ENCODE data around the gene ELMO1.

ELMO1 gene

DNA sequence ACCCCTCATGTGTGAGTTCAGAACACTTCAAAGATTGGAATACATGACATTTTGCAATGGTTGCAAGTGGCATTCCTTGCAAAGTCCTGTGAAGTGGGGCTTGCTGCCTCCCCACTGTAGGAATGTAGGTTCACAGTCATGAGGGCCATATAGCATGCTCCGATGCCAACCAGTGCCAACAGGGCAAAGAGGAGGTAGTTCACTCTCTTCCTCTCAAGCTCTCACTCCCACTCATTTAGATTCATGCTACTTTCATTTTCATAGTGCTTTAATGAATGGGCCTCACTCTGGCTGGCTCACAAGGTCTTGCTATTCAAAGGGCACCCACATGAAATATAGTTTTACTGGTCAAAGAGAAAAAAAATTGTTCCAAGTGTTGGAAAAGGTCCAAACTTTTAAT lies 554.5 kb downstream of the ELMO1 start:
- DNase-seq, result no peak

DNA sequence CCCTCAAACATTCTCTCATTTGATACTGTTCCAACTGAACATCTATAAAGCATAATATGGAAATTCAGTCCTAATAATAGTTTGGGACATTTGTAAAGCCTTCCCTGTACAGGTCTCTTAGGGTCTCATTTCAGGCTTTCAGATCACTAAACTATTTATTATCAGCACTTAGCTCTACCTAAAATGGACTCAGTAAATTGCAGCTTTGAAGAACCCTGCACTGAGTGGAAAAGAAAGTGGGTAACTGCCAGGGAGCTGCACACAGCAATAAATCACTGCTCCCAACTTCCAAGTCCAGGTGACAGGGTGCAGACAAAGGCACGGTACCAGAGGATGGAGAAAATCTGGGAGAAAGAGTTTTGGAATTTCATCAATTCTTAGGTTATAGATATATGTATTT lies 559.5 kb downstream of the ELMO1 start:
- no peak for DNase-seq

DNA sequence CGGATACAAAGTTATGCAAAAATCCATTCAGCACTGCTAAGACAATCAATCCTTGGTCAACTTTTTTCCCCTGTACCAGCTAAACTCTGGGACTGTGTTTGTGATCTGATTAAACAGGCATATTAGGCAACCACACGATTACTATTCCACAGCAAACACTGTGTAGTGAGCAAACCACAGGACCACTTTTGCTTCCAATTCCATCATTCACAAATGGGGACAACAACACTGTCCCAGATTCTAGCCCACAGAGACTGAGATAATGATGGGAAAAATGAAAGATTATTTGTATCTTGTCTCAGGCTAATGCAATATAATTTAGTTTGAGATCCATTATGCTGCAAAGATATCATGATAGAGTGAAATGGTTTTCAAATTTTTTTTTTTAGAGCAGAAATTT lies 560.7 kb downstream of the ELMO1 start:
- no peak for DNase-seq

DNA sequence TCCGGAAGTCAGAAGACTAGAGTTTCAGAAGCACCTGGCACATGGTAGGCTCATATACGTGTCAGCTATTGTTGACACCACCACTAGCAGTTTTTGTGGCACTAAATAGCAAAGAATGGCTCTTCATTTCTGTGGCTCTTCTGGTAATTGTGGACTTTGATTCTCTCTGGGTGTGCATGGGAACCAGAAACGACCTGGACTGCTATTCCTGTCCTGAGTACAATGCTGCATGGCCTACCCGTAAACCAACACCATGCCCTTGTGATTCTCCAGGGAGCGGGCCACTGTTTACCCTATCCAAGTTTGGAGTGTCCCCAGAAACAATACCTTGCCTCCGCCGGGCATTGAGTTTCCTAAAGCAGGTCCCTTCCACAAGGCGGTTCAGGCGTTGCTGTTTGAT lies 561.4 kb downstream of the ELMO1 start:
- DNase-seq, result no peak

DNA sequence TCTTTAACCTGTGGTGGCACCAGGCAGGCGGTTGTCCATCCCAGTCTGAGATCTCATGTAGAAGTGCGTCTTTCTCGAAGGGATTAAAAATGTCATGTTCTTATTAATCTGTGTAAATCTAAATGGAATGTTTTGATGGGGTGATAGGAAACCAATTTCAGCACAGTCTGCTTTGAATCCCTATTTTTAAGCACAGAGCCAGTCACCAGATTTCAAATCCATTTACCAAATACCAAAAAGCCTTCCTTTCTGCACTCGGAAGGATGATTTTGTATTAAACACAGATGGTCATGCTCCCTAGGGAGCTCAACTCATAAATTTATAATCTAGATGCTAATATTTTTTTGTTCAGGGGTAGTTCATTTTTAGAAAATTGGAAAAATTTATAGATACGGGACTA lies 563.8 kb downstream of the ELMO1 start:
- DNase-seq, result peak in 1 of 2 experiments; percentile 9

DNA sequence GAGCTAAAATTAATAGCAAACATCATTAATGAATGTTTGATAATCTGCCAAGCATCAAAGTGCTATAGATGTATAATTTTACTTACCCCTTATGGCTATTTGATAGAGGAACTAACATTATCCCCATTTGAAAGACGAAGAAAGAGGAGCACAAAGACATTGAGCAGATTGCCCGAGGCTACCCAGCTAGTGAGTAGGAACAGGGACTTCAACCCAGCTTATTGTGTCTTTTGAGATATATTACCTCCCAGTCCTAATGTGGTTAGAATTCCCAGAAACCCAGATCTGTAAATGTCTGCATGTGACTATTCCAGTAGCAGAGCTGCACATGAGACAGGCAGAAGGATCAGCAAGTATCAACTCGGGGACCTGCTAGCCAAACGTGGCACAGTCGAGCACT lies 564.3 kb downstream of the ELMO1 start:
- DNase-seq, result no peak

DNA sequence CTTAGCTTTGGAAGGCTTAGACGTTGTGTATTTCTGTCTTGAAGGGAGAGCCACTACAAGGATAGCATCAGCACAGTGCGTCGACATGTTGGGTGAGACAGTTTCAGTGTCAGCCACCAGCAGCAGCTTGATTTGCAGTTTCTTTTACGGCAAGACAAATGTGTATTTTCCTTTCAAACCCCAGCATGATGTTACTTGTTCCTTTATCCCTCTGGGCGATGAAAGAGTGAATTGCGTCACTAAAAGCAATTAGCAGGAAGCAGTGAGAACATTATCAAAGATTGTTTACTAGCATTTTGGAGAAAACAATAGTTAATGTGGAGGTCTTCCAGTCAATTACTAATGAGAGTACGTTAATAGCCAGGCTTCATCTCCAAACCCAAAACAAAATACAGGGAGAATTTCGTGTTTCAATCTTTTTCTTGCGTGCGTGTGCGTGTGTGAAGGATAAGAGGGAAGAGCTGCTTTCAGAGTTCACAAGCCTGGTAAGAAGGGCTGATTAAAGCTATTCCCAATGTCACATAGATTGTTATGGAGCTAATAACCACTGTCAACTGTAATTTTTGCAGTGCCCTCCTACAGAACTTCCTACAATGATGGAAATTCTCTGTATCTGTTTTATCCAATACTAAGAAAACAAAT lies 567.3 kb downstream of the ELMO1 start:
- no peak for DNase-seq

DNA sequence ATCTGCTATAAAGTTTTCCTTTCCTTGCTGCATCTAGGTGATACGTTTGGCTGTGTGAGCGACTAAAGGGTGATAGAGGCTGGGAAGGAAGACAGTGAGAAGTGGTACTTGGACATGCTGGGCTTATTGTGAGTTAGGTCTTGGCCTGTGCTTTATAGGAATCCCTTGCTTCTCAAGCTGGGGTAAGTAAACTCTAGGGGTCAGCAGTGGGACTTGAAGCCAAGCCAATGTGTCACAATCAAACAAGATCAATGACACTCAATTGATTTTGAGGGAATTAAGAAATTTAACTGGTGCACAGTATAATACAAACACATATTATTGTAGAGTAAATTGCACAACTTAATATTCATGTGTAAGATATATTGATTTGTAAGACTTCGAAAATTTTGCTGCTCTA lies 568.6 kb downstream of the ELMO1 start:
- no peak for DNase-seq

DNA sequence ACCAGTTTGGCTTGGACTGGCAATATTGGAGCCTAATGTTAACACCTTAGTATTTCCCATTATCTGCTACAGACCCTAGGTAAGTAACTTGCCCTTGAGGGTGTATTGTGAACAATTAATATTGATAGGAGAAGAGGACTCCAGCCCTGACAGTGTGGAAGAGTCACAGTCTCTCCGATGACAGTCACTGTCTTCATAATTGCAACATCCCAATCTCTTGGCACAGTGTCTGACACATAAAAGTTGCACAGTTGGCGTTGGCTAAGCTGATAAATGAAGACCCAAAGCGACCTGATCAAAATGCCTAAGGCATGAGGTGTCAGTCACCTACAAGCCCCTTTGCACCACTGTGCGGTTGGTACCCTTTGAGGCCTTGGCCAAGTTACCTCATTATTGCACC lies 569.6 kb downstream of the ELMO1 start:
- DNase-seq, result no peak

DNA sequence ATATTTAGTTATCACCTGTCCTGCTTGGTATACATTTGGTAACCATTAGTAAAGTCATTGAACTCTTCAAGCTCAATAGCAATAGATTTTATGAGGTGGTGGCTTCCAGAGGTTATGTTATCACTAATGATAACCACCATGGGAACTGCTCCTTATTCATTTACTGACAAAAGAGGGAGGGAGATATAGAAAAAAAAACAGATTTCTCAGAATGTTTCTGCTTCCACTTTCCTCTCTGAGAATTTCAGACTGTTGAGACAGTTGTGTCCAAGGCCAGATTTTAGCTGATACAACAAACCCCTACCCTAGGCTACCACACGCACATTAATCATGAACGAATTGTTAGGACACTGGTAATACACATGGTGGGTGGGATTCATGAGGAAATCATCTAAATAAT lies 570.4 kb downstream of the ELMO1 start:
- DNase-seq, result no peak

DNA sequence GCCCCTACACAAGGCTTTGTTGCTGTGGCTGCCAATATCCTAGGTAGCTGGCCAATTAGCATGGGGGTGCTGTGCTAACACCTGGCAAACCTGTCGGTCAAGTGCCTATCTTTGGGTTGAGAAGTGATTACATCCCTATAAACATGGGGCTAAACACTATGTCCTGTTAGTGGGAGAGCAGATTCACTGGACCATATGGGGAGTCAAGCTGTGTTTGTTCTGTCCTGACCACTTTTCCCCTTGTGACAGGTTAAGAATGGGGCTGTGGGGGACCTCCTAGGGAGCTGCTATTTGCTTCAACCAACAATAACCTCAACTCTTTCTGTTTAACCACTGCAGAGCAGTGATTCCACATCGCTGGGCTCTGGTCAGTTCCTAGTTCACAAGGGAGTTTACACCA lies 572.9 kb downstream of the ELMO1 start:
- no peak for DNase-seq

DNA sequence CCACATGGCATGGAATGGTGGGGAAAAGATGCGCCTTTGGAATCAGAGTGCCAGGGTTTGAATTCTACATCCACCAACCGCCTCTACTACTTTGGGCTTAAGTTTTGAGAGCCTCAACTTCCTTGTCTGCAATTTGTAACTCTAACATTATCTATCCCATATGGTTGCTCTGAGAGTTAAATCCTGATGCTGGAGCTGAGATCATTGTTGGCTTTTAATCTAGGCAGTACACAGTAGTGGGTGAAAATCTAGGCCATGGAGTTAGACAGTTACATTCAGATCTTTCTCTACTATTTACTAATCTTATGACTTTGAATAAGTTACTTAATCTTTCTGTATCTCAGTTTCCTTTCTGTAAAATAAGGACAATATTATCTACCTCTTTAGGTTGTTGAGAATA lies 574.6 kb downstream of the ELMO1 start:
- DNase-seq, result no peak

DNA sequence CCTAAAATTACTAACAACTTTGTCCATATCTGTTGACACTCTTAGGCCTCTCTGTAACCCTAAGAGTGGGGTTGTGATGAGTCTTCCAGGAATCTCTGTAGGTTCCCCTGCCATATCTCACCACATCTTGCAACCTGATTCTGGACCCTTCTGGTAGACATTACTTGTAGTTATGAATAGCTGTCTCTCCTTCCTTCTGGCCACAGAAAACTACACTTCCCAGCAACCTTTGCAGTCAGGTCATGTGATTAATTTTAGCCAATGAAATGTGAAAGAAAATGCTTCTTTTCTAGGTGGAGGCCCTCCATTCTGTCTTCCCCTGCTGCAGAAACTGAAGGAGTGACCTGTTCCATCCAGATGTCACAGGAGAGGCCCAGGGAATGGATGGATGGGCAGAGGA lies 576.8 kb downstream of the ELMO1 start:
- DNase-seq, result peak in 1 of 2 experiments; percentile 2

DNA sequence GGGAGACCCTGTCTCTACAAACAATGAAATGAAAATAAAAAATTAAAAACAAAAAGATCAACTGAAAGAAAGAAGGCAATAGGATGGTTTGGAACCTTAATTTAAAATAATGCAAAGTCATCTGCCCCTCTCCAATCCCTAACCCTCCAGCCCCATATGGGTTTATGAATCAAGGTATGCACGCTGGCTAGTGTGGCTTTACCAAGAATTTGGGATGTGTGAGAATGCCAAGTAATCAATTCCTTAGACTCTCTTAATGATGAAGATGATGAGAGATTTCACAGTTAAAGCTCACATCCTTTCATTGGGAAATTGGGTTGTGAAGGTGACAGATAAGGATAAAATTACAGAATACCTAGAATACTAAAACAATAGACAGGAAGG lies 577.3 kb downstream of the ELMO1 start:
- no peak for DNase-seq

DNA sequence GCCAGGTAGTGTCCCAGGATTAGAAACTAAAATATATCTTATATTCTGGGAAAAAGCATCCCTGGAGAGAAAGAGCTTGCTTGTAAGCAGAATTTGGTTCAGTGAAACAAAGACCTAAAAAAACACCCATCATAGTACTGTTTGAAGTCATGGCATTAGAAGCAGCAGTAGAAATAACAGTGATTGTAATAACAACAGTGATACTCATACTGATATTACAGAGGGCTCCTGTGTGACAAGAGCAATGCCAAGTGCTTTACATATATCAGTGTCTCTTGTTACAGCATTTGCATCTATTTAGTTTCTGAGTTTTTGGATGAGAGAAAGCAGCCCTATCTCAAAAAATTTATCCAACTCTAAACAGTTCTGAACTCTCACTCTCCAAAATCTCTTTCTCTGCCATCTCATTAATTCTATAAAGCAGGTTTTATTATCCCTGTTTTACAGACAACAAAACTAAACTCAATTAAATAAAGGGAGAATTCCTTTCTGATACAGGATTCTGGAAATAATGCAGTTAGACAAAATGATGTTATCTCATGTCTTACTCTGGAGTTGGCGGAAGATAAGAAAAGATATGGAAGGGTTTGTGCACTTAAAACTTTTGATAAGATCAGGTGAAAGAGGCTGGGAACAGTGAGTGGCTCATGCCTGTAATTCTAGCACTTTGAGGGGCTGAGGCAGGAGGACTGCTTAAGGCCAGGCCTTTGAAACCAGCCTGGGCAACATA lies 577.9 kb downstream of the ELMO1 start:
- DNase-seq, result no peak

DNA sequence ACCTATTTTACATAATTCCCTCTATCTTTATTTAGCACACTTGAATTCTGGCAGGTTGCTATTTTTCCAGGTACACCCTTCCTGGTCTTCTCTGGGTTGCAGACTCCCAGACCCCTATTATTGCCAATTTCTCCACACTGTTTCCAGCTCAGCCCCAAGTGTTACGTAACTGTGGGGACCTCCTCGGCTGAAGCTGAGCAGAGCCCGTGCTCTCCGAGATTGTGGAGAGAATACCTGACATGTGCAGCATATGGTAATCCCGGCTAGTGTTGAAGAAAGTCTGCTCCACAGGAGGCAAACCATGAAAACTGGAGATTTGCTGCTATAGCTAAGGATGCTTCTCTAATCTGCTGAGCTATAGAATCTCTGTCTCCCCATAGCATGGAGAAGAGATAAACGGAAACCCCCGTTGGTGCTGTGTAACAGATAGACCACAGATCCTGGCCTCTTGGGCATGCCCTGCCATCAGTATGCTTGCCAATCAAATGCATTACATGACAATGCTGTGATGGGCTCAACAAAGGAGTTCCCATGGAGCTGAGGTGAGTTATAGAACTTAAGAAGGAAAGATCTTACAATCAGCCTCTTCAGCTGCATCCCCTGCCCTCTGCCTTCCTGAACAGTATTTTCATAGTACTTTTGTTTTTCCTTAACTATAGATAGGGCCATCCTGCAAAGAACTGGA lies 579.8 kb downstream of the ELMO1 start:
- no peak for DNase-seq

DNA sequence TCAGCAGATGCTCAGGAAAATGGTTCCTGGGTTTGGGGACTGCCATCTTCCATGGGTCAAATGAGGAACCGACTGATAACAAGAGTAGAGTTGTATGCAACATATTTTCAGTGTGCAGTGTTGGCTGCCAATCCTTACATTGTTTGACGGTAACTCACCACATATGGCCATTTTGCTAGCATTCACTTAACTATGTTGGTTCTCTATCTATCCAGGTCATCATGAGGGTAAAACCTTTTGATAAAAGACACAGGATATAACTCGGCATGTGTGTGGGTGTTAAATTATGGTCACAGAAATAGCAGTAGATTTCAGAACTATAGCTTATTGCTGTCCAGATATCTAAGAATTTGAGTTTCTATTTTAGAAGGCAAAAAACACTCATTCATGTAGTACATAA lies 583.6 kb downstream of the ELMO1 start:
- no peak for DNase-seq

DNA sequence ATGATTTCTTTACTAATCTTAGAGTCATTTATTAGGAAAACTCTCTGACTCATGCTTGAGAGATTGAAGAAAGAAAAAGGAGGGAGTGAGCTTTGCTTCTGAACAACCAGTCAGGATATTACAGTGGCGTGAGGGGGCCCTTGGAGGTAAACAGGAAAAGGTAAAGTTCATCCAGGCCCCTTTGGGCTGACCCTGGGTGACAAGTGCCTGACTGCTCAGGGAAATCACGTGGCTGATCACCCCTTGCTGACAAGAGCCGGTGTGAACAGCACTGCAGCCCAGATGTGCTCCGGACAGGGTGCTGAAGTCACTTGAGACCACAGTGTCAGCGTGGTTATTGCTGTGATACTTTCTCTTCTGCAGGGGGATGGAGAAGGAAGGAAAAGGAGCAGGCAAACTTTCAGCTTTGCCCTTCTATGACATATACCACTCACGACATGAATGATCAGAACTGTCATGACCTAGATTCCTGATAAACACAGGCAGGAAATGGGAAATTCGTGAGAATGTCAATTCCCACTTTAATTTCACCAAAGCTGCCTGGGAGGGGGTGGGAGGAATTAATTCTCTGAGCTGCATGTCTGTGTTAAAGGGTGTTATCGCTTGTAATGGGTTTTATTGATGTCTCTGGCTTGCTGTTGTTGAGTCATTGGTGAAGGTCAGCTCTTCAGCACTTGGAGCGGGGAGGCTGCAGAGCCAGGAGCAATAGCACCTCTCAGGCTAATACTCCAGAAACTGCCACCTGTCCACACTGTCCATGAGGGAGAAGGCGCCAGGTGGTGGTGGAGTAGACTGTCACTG lies 584.6 kb downstream of the ELMO1 start:
- no peak for DNase-seq

DNA sequence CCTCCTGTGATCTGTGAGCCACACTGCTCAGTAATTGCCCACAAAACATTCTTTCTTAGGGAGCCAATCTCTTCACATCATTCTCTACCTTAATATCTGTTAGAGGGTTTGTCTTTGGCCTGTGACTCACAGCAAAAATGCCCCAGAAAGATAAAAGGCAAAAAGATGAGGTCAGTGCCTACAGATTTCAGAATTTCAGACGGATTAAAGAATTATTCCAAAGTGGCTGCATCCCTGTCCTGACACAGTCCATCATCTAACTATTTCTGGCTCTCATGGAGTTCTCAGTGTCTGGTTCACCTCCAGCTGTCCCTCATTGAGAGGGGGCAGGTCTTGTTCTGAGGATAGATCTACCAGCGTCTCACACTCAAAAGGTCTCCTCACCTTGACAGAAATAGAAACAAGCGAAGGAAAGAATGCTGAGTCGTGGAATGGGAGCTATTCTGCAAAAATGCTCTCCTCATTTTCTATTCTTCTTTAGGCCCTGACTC lies 585.8 kb downstream of the ELMO1 start:
- DNase-seq, result no peak

DNA sequence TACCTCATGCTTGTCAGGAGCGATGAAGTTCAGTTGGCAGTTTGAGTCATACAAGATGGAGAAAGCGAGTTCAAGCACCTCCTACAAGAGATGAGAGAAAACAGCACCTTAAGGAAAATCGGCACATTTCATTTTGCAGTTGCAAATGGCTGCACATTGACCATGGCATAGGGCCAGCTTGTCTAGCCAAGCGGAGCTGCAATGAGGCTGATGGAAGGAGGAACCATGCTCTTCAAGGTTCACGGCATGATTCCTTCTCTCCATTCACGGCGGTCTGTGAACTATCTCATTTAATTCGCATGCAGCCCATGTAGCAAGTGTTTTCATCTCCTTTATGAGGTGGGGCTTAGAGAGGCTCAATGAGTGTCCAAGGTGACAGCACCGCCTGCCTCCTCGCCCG lies 587.0 kb downstream of the ELMO1 start:
- no peak for DNase-seq

DNA sequence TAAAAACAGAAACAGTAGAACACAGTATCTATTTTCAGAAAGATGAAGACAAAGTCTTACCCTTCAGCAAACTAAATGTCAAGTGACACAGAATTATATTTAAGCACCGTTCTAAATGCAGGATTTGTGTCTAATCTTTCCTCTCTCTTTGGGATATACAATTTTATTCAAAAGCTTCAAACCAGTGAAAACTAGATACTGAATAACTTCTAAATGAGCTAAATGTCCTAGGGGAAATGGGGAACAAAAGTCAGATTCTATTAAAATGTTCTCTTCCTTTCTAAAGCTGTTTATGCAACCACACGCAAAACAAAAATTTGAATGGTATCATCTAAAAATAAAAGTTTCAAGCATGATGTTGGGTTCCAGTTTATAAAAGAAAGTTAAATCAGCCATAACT lies 588.0 kb downstream of the ELMO1 start:
- no peak for DNase-seq

DNA sequence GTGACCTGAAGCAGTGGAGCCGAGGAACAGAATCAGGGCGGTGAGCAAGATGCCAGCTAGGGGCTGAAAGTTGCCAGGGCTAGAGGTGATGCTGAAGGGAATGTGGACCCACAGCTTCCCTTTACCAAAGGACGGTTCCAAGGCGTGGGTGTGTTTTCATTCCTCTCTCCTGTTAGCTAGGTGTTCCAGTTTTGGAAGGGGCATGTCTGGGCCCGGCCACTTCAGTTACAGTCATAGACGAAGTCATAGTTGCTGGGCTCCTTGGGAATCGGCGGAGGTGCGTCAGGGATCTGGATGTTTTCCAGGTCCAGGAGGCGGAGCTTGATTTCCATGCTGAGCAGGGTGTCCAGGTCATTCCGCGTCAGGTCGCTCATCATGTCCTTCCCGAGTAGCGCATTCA lies 593.3 kb downstream of the ELMO1 start:
- DNase-seq, result no peak

DNA sequence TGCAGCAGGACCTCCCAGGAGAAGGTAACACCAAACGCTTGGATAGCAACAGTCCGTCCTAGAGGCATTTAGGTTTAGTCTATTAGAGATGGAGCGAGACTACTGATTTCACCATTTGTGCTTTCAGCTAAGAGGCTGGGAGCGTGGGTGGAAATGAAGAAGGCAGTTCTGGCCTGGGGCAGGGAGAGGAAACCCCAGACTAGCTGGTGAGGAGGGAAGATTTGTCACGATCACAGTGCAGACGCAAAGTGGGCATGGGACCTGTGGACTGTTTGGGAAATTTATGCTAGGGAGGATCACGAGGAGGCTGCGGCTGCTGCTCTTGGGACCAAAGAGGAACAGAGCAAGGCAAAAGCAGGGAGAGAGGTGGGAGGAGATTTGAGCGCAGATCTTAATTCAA lies 594.0 kb downstream of the ELMO1 start:
- no peak for DNase-seq

Measured in NCI-H446 (cell line).